Right atrium auricular region (tissue), 2 donors: ENCODE results near the gene MDC1. TPM values are rescaled to one million over a fixed set of nuclear protein-coding genes. Genes with fewer than 3 reads are reported as not detected.

Experiments
- DNase-seq: peaks from one replicate; pipeline ENCODE4 v3.0.0-alpha.2; 2019; ENCODE audit warnings: low spot score
- H3K27ac ChIP-seq, 2 donors: fragments of 200-600 bp; sonication (generic); 1 replicate in 1 of 2; 2 replicates in 1 of 2; pipeline ENCODE4 v1.5.1; 2016 to 2019
- H3K27me3 ChIP-seq, 2 donors: fragments of 200-600 bp; sonication (generic); one replicate each; pipeline versions ENCODE4 v1.5.1 to v1.6.0; 2017 to 2019
- H3K36me3 ChIP-seq: fragments of 200-600 bp; sonication (generic); one replicate; pipeline ENCODE4 v1.5.1; 2016
- H3K4me1 ChIP-seq, 2 donors: fragments of 200-600 bp; sonication (generic); one replicate each; pipeline versions ENCODE4 v1.5.1 to v1.6.0; 2017 to 2019
- H3K4me3 ChIP-seq, 2 donors: fragments of 200-600 bp; sonication (generic); 1 replicate in 1 of 2; 2 replicates in 1 of 2; pipeline ENCODE4 v1.5.1; 2017 to 2019; ENCODE audit warnings: mild to moderate bottlenecking in 1 of 2, moderate library complexity in 1 of 2
- H3K9me3 ChIP-seq, 2 donors: fragments of 200-600 bp; sonication (generic); one replicate each; pipeline ENCODE4 v1.5.1; 2019
- total RNA-seq, 2 donors: library from RNA; depleted of rRNA; stranded (reverse); fragments of >200 nt; gene quantifications; one replicate each; pipeline ENCODE4 v1.1.0, GENCODE V29; 2016
- TF ChIP-seq, protein P1 (sequence below), 2 donors: fragments of 200-600 bp; sonication (generic); IDR thresholded peaks; one replicate each; pipeline ENCODE4 v1.5.1; 2019; ENCODE audit warnings: antibody characterized with exemption in 2 of 2

MDC1 gene
- total RNA-seq, 2 donors from 2014 or later, result 6.7 to 12.3 TPM

DNA sequence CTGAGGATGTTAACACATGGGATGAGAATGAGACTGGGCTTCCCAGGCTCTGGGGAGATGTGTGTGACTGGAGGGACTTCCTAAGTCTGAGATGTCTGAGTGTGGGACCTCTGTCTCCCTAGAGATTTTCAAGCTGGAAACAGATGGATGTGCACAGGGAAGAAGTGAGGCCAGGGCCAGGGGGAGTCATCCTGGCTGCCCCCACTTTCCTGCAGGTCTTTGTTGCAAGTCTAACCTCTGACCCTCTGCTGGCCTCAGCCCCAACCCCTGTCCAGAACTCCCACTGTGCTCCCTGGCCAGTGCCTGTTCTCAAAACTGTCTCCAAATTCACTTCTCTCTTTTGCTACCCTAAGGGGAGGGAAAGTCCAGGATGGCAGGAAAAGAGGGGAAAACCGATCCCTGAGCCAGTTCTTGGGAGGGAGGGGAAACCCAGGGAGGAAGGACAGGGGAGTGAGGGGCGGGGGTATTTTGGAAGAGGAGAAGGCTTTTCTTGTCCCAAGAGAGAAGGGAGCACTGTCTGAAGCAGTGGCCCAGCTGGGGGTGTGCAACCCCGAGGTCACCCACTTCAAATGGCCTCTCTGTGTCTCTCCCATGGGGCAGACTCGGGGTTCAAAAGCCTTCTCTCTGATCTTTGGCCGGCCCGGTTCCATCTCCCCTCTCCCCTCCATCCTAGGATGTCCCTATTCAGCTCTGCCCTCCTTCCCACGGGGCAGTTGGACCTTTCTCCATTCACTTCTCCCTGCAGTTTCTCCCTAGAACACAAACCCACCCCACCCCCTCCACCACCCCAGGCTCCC lies 33.7 kb downstream of the MDC1 start:
- peak overlapping the region; percentile 99 for H3K27ac ChIP-seq
- H3K4me1 ChIP-seq, result peaks cover 0 to 83% of the 10 kb centered on the region in 2 donors
- H3K36me3 ChIP-seq, result peaks cover 33% of the 10 kb centered on the region
- TF ChIP-seq, protein P1, sequence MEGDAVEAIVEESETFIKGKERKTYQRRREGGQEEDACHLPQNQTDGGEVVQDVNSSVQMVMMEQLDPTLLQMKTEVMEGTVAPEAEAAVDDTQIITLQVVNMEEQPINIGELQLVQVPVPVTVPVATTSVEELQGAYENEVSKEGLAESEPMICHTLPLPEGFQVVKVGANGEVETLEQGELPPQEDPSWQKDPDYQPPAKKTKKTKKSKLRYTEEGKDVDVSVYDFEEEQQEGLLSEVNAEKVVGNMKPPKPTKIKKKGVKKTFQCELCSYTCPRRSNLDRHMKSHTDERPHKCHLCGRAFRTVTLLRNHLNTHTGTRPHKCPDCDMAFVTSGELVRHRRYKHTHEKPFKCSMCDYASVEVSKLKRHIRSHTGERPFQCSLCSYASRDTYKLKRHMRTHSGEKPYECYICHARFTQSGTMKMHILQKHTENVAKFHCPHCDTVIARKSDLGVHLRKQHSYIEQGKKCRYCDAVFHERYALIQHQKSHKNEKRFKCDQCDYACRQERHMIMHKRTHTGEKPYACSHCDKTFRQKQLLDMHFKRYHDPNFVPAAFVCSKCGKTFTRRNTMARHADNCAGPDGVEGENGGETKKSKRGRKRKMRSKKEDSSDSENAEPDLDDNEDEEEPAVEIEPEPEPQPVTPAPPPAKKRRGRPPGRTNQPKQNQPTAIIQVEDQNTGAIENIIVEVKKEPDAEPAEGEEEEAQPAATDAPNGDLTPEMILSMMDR (IDR thresholded peaks at IDR 0.05), result no peak
- no peaks in the 10 kb centered on the region for H3K9me3 ChIP-seq
- peak overlapping the region; percentile 83 to 90 for H3K4me3 ChIP-seq
- no peak for DNase-seq
- H3K27me3 ChIP-seq, result no peaks in the 10 kb centered on the region

DNA sequence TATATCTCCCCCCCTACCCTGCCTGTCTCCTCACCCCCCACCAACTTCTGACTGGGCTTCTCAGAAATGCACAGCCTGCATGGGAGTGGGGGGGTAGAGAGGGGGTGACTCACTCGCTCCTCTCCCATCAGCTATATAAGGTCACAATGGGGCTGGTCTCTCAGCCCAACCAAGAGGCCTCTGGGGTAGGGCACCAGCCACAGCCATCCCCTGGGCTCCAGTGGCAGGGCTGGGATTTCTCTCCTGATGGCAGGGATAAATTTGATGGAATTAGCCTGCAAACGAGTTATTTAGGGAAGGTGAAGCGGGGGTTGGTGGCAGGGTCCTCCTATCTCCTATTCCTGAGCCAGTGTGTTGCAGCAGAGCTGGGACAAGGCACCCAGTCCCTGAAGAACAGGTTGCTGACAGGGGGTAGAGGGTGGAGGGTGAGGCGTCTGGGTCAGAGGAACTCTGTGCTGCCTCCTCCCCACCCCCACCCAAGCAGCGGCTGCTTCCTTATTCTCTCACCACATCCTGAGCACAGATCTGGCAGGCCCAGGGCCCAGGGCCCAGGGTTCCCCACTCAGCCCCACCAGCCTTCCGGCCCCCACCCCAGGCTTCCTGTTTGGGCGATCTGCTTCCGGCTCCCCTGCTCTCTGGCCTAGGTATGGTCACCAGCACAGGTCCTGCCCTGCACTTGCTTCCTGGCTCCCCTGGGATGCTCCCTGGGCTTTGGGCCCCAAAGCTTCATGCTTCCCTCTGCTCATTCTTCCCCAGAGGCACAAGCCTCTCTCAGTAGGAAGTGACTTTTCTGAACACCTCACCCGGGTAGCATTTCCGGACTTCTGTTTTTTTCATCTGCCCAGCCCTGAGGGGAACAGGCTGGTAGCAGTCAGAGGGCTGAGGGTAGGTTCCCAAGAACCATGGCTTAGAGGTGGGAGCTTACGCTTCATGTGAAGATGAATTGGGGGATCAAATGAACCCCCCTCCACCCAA lies 34.7 kb downstream of the MDC1 start:
- DNase-seq, result peak; percentile 87
- Histone ChIP-seq H3K4me1 (peaks cover 0 to 74% of the 10 kb centered on the region in 2 donors), H3K36me3 (peaks cover 43% of the 10 kb centered on the region), H3K4me3 (peak overlapping the region; percentile 83 to 90), H3K27me3 (no peaks in the 10 kb centered on the region), H3K27ac (peak overlapping the region; percentile 99), H3K9me3 (no peaks in the 10 kb centered on the region)
- TF ChIP-seq, protein P1 (IDR thresholded peaks at IDR 0.05), result no peak

DNA sequence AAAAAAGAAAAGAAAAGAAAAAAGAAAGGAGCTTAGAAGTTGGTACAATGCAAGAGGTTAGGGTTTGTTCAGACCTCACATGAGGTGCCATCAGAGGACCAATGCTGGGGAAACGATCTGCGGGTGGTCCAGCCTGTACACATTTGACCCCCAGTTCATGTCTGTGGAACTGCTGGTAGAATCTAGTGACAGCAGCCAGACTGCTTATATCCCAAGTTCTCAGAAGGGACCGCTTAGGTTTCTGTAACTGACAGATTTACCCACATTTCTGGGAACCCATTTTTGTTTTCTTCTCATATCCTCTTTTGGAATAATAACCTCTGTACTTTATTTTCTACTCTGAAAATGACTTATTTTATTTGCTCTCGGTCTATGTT lies 35.3 kb downstream of the MDC1 start:
- Histone ChIP-seq H3K27me3 (no peaks in the 10 kb centered on the region), H3K36me3 (peaks cover 50% of the 10 kb centered on the region), H3K4me1 (peaks cover 0 to 74% of the 10 kb centered on the region in 2 donors), H3K9me3 (no peaks in the 10 kb centered on the region), H3K27ac (peak overlapping the region; percentile 99), H3K4me3 (peak overlapping the region; percentile 83 to 90)
- no peak for DNase-seq
- TF ChIP-seq, protein P1 (IDR thresholded peaks at IDR 0.05), result no peak

DNA sequence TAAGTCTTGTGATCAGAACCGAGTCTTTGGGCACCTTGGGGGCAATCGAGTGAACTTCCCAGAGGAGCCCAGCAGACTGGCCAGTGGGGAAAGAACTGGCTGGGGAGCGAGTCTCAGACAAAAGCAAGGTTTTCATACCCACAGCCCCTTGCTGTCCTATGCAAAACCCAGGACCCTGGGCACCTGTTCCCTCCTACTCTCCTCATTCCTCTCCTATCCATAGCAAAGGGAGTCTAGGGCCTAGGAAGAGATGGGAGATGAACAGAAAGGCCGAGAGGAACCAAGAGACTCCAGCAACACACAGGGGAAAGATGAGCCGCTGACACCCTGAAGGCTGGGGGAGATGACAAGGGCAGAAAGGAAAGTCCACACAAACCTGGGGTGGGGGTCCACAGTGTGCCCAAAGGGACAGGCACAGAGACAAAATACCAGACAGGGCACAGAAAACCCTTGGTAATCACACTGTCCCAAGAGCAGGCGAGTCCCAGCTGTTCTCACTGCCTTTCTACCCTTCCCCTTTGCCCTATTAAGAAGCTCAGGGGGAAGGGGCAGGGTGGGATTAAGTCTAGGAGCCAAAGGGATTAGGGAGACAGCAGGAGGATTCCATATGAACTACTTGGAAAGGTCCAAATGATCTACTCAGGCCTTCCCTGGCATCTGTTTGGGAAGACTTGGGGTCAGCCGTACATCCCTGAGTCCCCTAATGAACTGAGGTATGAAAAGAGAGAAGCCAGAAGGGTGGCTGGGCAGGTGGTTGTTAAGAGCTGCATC lies 37.1 kb downstream of the MDC1 start:
- Histone ChIP-seq H3K36me3 (peaks cover 54% of the 10 kb centered on the region), H3K9me3 (no peaks in the 10 kb centered on the region), H3K4me3 (no peak overlapping the region), H3K27ac (peak overlapping the region in 1 of 2 donors; percentile 50), H3K27me3 (no peaks in the 10 kb centered on the region), H3K4me1 (peaks cover 0 to 60% of the 10 kb centered on the region in 2 donors)
- no peak for DNase-seq
- TF ChIP-seq, protein P1 (IDR thresholded peaks at IDR 0.05), result no peak

DNA sequence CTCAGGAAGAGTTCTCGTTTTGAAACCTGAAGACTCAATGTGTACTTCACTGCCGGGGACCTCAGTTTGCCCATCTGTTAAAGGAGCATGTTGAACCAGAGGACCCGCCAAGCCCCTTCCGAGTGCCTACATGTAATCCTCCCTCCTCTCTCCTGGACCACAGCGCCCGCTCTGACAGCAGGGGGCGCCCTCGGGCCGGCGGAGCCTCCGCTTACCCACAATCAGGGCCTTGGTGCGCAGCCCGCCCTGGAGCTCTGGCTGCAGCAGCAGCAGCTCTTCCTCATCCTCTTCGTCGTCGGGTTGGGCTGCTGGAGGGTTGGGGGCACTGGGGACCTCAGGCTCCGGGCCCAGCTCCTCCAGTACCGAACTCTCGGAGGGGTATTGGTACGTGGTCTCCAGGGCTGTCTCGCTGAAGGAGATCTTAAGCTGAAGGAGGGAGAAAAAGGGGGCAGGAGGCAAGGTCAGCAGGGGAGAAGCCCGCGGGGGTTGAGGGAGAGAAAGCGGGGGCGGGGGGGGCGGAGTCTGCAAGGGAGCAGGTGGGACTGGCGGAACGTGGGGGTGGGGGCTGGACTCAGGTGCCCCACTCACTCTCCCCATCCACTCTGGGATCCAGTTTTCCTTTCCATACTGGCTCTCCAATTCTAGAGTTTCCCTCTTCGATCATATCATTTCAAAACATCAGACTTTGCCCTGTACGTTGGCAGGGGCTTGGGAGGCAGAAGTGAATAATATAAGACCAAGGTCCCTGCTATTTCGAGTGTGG lies 37.9 kb downstream of the MDC1 start:
- TF ChIP-seq, protein P1 (IDR thresholded peaks at IDR 0.05), result peak; percentile 93 to 99
- H3K9me3 ChIP-seq, result no peaks in the 10 kb centered on the region
- peak overlapping the region in 1 of 2 donors; percentile 9 for H3K4me3 ChIP-seq
- no peaks in the 10 kb centered on the region for H3K27me3 ChIP-seq
- H3K4me1 ChIP-seq, result peaks cover 0 to 52% of the 10 kb centered on the region in 2 donors
- DNase-seq, result peak; percentile 88
- H3K27ac ChIP-seq, result peak overlapping the region; percentile 42 to 50
- peaks cover 49% of the 10 kb centered on the region for H3K36me3 ChIP-seq
